GM21515 (cell line): ENCODE results near the gene CFAP92.

Experiments
- ATAC-seq: cut with Tn5 transposase; IDR thresholded peaks from one replicate; pipeline ENCODE4 v1.9.1; 2021; ENCODE audit not compliant: unreplicated experiment

The CFAP92 gene

DNA sequence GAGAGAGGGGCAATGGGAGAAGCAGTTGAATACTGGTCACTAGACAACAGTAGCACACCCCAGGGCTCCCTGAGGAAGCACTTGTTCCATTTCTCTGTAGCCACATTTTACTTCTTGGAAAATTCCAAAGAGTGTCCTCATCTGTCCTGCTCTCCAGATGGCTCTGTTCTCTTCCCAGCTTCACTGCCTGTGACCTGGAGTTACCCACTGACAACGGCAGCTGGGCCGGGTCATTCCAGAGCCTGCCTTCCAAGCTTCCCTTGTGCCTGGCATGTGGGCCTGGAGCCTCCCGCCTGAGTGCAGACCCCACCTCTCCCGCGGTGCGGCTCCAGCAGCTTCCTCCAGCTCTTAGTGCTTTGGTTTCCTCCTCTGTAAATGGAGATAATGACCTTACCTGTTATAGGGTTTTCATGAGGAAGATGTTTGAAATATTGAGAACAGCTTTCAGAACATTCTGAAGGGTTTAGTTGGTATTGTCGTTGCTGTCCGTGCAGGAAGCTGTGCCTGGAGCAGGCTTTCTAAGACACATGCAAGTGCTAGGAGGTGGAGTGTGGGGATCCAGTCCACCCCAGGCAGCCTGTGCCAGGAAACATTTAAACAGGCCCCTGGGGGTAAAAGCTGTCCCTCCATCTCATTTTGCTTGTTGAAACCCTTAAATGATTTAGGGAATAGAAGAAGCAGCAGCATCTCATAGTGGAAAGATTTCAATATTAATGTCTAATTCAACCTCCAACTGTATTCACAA lies 32.0 kb upstream of the CFAP92 start:
- no peak for ATAC-seq

DNA sequence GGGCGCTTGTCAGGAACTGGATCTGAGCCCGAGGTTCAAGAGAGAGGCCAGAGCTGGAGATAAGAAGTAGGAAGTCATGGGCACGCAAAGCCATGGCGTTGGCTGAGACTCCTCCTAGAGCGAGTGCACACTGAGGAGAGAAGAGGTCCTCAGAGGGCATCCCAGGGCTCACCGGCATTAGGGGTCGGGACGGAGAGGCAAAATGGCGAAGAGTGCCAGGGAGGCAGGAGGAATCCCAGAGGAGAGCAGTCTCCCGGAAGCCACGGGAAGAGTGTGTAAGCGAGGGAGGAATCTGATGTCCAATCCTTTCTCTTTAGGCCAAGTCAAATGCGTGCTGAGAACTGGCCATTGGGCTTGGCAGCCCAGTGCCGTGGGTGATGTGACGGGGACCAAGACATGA lies 31.2 kb upstream of the CFAP92 start:
- ATAC-seq = no peak

DNA sequence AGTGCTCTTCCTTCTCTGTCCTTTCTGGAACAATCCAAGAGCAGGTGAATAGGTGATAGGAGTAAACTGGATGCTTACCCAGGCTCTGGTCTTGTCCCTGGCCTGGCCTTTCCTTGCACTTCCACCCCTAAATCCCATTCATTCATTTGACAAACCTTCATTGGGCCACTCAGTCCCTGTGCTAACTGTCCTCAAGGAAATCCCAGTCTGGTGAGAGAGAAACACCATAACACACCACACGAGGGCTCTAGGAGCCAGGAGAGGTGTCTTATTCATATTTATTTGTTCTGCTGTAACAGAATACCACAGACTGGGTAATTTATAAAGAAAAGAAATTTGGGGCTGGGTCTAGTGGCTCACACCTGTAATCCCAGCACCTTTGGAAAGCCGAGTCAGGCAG lies 30.0 kb upstream of the CFAP92 start:
- no peak for ATAC-seq

DNA sequence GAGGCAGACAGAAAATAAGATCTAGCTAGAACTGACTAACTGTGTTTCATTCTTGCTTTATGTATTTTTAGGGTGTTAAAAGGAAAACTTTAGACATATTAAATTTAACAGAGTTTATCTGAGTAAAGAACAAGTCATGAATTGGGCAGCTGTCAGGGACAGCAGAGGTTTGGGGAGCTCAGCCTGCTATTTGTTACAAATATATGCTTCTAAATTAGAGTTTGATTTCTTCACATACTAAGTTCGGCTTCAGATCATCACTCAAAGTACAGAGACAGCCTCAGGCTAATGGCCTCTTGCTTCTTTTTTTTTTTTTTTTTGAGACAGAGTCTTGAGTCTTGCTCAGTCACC lies 29.1 kb upstream of the CFAP92 start:
- ATAC-seq = no peak

DNA sequence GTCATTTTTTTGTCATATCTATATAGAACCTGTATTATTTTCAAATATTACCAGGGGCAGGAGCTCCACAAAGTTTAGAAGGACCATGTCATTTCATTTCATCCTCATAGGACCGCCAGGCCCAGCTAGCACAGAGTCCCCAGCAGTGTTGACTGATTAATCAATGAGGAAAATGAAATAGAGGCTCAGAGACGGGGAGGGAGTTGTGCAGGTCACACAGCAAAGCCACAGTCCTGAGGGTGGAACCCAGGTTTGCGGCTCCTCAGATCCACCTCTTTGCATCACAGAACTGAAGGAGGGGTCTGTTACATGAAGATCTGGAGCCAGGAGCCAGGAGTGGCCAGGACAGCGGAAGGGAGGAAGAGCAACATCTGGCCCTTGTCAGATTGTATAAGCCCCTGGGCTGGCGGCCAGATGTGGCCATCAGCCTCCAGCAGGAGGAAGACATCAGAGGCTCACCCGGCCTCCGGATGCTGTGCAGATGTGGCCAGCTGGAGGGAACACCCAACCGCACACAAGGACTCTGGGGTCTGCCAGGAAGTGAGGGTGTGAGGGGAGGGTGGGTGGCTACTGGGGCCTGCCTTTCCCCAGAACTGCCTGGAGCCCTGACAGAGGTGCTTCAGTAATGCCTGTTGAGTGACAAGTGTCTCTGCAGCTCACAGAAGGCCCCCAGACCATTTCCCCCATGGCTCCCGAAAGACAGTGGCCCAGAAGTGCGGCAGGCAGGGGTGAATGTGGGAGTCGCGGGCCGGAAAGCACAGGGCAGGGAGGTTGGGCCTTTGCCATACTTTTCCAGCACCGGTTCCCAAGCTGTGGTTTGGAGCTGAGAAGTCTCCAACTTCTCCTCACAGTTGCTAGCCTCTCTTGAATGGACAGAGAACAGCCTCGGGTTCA lies 28.5 kb upstream of the CFAP92 start:
- ATAC-seq = no peak

DNA sequence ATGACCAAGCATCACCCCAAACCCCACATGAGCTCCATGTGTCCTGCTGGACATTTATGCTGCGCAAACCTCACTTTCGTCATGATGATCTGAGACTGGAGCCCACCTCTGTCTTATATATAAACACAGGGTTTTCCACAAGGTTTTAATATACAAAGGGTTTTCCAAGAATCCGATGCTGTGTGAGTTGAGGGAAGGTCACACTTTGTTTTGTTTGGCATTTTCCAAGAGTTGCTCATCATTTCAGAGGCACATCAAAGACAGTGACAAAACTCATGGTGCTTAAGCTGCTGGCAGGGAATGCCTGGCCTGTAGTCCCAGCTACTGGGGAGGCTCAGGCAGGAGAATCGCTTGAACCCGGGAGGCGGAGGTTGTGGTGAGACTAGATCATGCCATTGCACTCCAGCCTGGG lies 27.3 kb upstream of the CFAP92 start:
- ATAC-seq = no peak

DNA sequence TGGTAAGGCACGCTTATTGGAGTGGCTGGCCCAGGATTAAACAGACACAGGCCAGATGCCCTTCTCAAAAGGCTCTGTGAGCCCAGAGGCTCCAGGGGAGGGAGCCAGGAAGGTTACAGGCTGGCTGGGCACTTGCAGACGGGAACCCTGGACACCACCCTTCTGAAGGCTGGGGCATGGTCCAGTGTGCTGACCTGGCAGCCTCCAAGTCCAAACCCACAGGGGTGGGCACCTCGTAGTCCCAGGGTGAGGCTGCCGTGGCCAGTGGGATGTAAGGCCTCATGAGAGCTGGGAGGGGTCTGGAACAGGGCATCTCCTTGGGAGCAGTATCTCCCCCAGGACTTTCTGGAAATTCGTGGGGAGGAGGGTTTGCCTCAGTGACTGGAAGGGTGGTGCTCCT lies 26.8 kb upstream of the CFAP92 start:
- ATAC-seq = no peak

DNA sequence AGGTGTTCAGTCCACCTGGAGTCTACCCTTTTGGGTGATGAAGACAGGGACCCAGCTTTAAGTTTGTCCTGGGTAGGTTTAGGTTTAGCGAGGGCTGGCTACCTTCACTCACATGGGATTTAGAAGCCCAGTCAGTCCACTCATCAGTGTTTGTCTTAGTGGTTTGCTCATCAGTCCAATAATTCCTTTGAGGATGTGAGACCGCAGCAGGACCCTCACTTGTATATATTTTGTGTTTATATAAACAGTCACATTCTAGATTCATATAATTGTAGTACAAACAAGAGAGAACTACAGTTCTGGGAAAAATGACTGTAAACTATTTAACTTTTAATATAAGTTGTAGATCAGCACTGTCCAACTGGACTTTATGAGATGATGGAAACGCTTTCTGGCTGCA lies 25.4 kb upstream of the CFAP92 start:
- ATAC-seq = no peak

DNA sequence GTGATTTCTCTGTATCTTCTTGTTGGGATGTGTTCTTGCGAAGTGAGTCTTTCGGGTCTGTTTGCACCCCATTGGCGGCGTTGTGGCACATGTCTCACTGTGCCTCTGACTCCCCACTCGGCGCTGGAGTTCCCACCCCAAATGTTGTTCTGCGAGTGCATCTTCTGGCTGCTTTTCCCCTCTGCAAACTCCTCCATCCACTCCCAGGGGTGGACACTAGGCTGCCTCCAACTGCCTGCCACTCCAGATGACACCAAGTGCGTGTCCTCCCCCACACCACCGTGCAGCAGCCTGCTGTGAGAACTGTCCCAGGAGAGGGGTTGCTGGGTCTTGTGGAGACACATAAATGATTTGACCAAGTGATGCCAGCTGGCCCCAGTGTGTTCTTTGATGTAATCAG lies 24.9 kb upstream of the CFAP92 start:
- no peak for ATAC-seq

DNA sequence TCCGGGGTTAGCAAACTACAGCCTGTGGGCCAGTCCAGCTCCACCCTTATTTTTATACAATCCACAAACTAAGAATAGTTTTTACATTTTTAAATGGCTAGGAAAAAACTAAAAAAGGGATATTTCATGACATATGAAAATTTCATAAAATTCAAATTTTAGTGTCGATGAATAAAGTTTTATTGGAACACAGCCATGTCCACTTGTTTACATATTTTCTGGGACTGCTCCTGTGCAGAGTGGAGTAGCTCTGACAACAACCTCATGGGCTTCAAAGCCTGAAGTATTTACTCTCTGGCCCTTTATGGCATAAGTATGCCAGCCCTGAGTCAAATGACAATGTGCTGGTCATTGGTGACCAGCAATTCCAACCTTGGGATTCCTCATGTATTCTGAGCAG lies 24.4 kb upstream of the CFAP92 start:
- no peak for ATAC-seq

DNA sequence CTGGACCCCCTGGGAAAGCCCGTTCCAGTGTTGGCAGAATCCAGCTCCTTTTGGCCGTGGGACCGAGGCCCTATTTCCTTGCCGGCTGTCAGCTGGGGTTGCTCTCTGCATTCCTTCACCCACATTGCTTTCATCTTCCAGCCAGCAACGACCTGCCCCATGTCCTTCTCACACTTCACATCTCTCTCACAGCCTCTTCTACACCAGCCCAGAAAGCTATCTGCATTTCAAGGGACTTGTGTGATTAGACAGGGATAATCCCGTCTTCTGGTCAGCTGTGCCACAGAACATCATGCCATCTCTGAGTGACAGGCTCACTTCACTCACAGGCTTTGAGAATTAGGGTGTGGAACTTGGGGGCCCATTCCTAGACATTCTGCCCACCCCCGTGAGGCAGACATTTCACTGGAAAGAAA lies 23.6 kb upstream of the CFAP92 start:
- ATAC-seq = no peak

DNA sequence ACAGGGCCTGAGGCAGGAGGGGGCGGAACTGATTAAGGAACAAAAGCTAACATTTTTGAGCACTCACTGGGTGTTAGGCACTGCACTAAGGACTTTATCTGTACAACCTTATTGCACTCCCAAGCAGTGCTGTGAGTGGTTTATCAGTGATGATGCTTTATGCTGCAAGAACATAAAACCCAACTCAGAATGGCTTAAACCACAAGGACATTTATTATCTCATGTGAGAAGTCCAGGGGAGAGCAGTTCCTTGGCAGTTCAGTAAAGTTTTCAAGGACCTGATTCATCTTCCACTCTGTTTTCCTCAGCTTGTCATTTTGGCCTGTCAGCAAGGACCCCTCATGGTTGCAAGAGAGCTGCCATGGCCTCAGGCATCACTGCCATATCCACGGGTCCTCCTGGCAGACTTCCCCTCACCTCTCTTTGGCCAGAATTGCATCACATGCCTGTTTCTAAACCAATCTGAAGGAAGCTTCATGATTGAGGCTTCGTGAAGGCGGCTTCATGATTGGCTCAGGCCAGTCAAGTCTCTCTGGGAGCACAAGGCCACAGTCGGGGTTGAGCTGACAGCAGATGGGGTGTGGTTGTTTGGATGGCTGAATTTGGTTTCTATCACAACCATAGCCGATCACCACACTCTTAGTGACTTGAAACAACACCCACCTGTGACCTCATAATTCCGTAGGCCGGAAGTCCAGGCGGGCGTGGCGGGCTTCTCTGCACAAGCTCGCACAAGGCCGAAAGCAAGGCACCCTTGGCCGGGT lies 23.0 kb upstream of the CFAP92 start:
- no peak for ATAC-seq

DNA sequence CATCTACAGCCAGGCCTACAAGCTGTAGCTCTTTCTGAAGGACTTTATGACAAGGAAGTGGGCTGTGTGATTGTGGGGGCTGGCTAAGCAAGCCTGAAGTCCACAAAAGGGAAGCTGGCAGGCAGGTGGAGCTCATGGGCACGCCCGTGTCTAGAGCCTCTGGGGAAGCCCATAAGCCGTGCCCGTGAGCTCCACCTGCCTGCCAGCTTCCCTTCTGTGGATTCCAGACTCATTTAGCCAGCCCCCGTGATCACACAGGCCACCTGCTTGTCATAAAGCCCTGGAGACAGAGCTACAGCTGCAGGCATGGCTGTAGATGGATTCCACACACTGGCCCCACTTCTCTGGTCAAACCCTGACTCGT lies 22.5 kb upstream of the CFAP92 start:
- ATAC-seq = no peak

DNA sequence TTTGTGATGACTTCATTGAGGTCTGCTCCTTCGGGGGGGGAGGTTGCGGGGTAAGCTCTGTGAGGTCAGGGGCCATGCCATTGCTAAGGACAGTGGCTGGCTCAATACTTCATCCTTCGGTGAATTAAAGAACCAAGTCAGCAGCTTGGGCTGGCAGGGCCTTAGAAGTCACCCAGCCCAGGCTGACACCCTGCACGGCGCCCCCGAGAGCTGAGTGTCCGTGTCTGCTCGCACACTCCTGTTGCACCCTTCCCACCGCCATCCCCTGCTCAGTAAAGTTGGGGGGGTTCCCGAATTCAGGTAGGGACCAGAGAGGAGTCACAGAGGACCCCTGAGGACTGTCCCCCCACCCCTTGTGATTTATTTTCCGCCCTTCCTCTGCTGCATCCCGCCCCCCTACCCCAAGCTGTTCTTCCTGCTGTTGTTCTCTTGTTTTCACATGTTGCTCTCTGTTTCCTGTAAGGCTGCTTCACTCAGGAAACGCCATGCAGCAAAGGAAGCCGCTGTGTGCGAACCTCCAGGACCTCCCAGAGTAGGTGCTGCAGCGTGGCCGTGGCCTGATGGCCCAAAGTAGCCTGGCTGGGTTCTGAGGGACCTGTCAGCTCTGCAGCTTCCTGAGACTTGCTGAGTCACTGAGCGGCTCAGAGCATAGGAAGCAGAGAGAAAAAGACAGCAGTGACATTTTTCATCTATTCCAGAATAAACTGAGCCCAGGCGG lies 21.7 kb upstream of the CFAP92 start:
- ATAC-seq = no peak

DNA sequence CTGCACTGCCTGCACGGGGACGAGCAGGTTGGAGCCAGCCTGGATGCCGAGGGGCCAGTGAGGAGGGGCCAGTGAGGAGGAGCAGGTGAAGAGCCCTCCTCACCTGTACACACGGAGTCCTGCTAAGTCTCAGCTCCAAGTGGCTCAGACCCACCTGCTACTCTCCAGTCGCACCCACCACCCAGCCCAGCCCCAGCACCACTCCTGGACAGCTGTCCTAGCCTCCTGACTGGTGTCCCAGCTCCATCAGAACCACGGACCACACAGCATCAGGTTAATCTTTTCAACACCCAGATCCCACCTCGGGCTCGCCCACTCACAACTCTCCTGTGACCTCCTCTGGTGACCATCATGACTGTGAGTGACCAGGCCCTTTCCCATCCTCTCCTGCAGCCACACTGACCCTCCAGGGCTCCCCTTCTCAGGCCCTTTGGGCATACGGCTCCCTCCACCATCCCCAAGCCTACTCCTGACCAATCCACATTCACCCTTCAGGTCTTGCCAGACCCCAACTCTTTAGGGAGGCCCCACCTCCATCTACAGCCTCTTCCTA lies 21.0 kb upstream of the CFAP92 start:
- no peak for ATAC-seq

DNA sequence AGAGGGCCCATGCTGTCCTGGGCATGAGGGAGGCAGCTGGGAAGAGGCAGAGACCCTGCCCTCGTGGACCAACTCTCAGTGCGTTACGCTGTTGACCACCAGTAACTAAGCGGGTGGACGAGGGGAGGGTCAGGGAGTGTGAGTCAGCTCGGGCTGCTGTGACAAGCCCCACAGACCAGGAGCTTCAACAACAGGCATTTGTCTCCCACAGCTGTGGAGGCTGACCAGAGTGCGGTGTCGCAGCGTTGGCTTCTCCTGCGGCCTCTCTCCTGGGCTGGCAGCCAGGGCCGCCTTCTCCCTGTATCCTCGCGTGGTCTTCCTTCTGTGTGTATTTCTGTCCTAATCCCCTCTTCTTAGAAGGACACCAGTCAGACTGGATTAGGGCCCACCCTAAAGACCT lies 20.3 kb upstream of the CFAP92 start:
- ATAC-seq = no peak

DNA sequence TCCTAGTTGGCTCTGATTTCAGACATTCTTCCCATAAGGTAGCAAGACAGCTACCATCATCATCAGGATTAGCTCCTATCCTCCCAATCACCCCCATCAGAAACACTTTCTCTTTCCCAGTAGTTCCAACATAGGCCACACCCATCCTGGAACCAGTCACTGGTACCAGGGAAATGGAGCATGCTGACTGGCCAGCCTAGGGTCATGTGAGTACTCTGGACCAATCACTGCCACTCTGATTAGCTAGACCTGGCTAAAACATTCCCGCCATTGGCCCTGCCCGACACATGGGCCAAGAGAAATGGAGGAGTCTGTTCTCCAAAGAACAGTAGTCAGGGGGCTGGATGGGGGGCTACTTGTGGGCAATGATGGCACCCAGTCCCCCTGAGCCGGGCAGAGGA lies 19.6 kb upstream of the CFAP92 start:
- ATAC-seq = no peak

DNA sequence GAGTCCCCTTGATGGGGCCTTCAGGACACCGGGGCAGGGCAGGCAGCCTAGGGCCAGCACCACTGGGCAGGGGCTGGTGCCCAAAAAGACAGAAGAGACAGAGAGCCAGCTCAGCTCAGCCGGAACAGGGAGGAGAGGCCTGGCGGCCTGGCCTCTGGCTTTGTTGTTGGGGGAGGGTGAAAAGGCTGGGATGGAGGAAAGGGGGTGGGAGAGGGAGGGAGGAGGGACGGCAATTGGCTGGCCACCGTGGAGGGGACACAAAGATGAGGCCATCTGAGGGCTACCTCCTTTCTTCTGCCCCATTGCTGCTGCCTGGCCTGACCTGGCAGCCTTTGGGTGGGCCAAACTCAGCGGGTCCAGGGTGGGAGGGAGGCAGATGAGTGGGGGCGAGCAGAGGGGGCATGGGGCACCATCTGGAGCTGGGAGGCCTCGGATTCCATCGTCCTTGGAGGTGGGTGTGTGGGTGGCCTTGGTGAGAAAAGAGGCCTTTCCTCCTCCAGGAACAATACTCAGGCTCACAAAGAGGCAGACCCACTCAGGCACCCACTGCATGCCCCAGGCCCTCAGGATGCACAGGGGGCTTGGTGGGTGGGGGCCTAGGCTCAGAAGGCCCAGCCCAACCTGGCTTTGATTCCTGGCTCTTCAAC lies 16.6 kb upstream of the CFAP92 start:
- ATAC-seq = no peak

DNA sequence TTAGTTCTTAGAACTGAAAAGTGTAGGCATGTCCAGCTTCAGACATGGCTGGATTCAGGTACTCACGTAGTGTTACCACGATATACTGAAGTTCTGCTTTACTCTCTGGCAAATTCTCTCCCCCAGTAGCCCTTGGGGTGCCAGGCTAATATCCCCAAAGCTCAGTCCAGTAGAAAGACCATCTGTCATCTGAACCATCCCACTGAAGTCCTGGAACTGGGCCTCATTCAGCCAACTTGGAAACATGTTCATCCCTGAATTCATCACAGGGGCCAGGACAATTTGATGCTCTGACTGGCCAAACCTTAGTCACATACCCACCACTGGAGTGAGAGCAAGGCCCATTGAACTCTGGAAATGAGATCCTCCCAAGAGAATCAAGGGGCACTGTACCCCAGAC lies 15.4 kb upstream of the CFAP92 start:
- ATAC-seq = no peak

DNA sequence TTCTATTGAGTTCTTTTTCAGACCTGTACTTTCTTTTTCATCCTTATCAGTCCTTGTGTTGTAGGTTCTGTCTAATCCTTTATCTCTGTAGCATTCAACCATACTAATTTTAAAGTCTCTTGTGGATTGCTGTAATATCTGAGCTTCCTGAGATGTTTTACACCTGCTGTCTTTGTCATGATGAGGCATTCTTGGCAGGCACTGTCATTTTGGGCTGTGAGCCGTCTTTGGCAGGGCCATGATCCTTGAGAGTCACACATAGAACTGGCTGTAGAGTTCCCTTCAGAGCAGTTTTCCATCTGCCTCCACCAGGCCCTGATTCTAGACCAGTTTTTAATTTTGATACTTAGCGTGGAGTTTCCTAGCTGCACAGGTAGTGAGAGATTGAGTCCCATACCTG lies 13.9 kb upstream of the CFAP92 start:
- no peak for ATAC-seq
